ENCODE results near the gene CCDC92. TPM values are rescaled to one million over a fixed set of nuclear protein-coding genes. Genes with fewer than 3 reads are reported as not detected.

CCDC92 gene
- polyA plus RNA-seq, 1 experiment = 35.9 TPM

GRCh38 chr12:123929946-123930583 lies 42.6 kb downstream of the CCDC92 start:
- H3K27me3 ChIP-seq (ENCODE audit: control insufficient read depth, insufficient read depth, low read length) = no peaks in the 10 kb centered on the region
- no peak overlapping the region for H3K4me3 ChIP-seq (ENCODE audit: low read depth, low read length)
- CTCF ChIA-PET = interaction anchor here (1.2 to 1.5 kb wide), 3 partner anchors 9 to 32 kb away, joined by 3 to 4 read pairs (median 4); no protein-coding TSS in a partner anchor
- no peak for DNase-seq (ENCODE audit: low read depth)
- POLR2A ChIA-PET = no interaction called here
- no peak for TF ChIP-seq CTCF (IDR thresholded peaks at IDR 0.05; ENCODE audit: insufficient read depth, low read depth, low read length)
- H3K36me3 ChIP-seq (ENCODE audit: control insufficient read depth, insufficient read depth, low read length) = no peaks in the 10 kb centered on the region

GRCh38 chr12:123928897-123929296 lies 43.7 kb downstream of the CCDC92 start:
- H3K4me3 ChIP-seq (ENCODE audit: low read depth, low read length) = no peak overlapping the region
- no peaks in the 10 kb centered on the region for H3K27me3 ChIP-seq (ENCODE audit: control insufficient read depth, insufficient read depth, low read length)
- no peak for DNase-seq (ENCODE audit: low read depth)
- ChIA-PET POLR2A (no interaction called here), CTCF (no interaction called here)
- TF ChIP-seq CTCF (IDR thresholded peaks at IDR 0.05; ENCODE audit: insufficient read depth, low read depth, low read length) = no peak
- H3K36me3 ChIP-seq (ENCODE audit: control insufficient read depth, insufficient read depth, low read length) = no peaks in the 10 kb centered on the region

GRCh38 chr12:123928274-123928865 lies 44.3 kb downstream of the CCDC92 start:
- H3K27me3 ChIP-seq (ENCODE audit: control insufficient read depth, insufficient read depth, low read length) = no peaks in the 10 kb centered on the region
- ChIA-PET CTCF (no interaction called here), POLR2A (no interaction called here)
- H3K36me3 ChIP-seq (ENCODE audit: control insufficient read depth, insufficient read depth, low read length) = no peaks in the 10 kb centered on the region
- no peak for DNase-seq (ENCODE audit: low read depth)
- TF ChIP-seq CTCF (IDR thresholded peaks at IDR 0.05; ENCODE audit: insufficient read depth, low read depth, low read length) = no peak
- H3K4me3 ChIP-seq (ENCODE audit: low read depth, low read length) = no peak overlapping the region

- no peak for DNase-seq (ENCODE audit: low read depth)
- TF ChIP-seq CTCF (IDR thresholded peaks at IDR 0.05; ENCODE audit: insufficient read depth, low read depth, low read length) = no peak
- Histone ChIP-seq H3K4me3 (ENCODE audit: low read depth, low read length) (no peak overlapping the region), H3K36me3 (ENCODE audit: control insufficient read depth, insufficient read depth, low read length) (no peaks in the 10 kb centered on the region), H3K27me3 (ENCODE audit: control insufficient read depth, insufficient read depth, low read length) (no peaks in the 10 kb centered on the region)
- POLR2A ChIA-PET = no interaction called here
- CTCF ChIA-PET = no interaction called here
These were observed 48.1 kb downstream of the CCDC92 start for GRCh38 chr12:123924539-123924938.

- no peak for DNase-seq (ENCODE audit: low read depth)
- CTCF ChIA-PET = no interaction called here
- no peak overlapping the region for H3K4me3 ChIP-seq (ENCODE audit: low read depth, low read length)
- no peaks in the 10 kb centered on the region for H3K36me3 ChIP-seq (ENCODE audit: control insufficient read depth, insufficient read depth, low read length)
- no peak for TF ChIP-seq CTCF (IDR thresholded peaks at IDR 0.05; ENCODE audit: insufficient read depth, low read depth, low read length)
- H3K27me3 ChIP-seq (ENCODE audit: control insufficient read depth, insufficient read depth, low read length) = no peaks in the 10 kb centered on the region
- POLR2A ChIA-PET = no interaction called here
These were observed 48.7 kb downstream of the CCDC92 start for GRCh38 chr12:123923927-123924326.

All from BJ (cell line).